ENCODE data around the gene KDM6A. TPM values are rescaled to one million over a fixed set of nuclear protein-coding genes. Genes with fewer than 3 reads are reported as not detected.

Gene KDM6A
- total RNA-seq, 1 donor: 20.3 TPM

DNA sequence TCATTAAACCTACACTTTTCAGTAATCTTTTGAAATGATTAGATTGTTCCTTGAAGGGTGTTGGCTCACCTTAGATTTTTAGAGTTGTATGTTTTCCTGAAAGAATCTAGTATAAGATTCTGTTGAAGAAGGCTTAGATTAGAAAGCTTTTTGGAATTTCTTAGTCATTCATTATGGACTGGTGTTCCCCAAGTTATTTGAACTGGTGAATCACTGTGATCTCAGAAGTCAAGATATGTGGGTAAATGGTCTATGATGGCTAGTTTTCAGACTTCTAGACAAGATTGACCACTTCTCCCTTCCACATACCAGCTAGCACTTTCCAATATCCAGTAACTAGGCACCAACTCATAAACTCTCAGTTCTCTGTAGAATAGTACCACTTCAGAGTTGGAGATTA lies 138.1 kb downstream of the KDM6A start:
- H3K27me3 ChIP-seq (ENCODE audit: insufficient read depth, low read length): no peaks in the 10 kb centered on the region
- no peak overlapping the region for H3K4me2 ChIP-seq (ENCODE audit: insufficient read depth, low read length)
- no peak overlapping the region for H2AFZ ChIP-seq (ENCODE audit: low read length)
- H3K36me3 ChIP-seq (ENCODE audit: insufficient read depth, low read length): no peaks in the 10 kb centered on the region
- peak; percentile 85 for DNase-seq (ENCODE audit: insufficient read length, low spot score, missing footprints)
- peaks cover 23% of the 10 kb centered on the region for H3K4me1 ChIP-seq (ENCODE audit: insufficient read depth, low read length)
- H4K20me1 ChIP-seq (ENCODE audit: insufficient read depth, low read length): peaks cover 38% of the 10 kb centered on the region
- H3K4me3 ChIP-seq (ENCODE audit: insufficient read depth, low read length): no peak overlapping the region
- H3K79me2 ChIP-seq (ENCODE audit: insufficient read depth, low read length): peaks cover 50% of the 10 kb centered on the region
- TF ChIP-seq, protein P1, sequence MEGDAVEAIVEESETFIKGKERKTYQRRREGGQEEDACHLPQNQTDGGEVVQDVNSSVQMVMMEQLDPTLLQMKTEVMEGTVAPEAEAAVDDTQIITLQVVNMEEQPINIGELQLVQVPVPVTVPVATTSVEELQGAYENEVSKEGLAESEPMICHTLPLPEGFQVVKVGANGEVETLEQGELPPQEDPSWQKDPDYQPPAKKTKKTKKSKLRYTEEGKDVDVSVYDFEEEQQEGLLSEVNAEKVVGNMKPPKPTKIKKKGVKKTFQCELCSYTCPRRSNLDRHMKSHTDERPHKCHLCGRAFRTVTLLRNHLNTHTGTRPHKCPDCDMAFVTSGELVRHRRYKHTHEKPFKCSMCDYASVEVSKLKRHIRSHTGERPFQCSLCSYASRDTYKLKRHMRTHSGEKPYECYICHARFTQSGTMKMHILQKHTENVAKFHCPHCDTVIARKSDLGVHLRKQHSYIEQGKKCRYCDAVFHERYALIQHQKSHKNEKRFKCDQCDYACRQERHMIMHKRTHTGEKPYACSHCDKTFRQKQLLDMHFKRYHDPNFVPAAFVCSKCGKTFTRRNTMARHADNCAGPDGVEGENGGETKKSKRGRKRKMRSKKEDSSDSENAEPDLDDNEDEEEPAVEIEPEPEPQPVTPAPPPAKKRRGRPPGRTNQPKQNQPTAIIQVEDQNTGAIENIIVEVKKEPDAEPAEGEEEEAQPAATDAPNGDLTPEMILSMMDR (IDR thresholded peaks at IDR 0.05; ENCODE audit: extremely low read depth, low read depth, low read length): no peak
- H3K9me3 ChIP-seq (ENCODE audit: low read depth, low read length): no peaks in the 10 kb centered on the region
- peak overlapping the region; percentile 46 for H3K27ac ChIP-seq (ENCODE audit: low read depth, low read length)

- Histone ChIP-seq H3K36me3 (ENCODE audit: insufficient read depth, low read length) (no peaks in the 10 kb centered on the region), H3K9me3 (ENCODE audit: low read depth, low read length) (no peaks in the 10 kb centered on the region), H3K4me2 (ENCODE audit: insufficient read depth, low read length) (no peak overlapping the region), H3K4me3 (ENCODE audit: insufficient read depth, low read length) (no peak overlapping the region), H4K20me1 (ENCODE audit: insufficient read depth, low read length) (peaks cover 38% of the 10 kb centered on the region), H2AFZ (ENCODE audit: low read length) (no peak overlapping the region), H3K4me1 (ENCODE audit: insufficient read depth, low read length) (peaks cover 23% of the 10 kb centered on the region), H3K27me3 (ENCODE audit: insufficient read depth, low read length) (no peaks in the 10 kb centered on the region), H3K79me2 (ENCODE audit: insufficient read depth, low read length) (peaks cover 47% of the 10 kb centered on the region), H3K27ac (ENCODE audit: low read depth, low read length) (no peak overlapping the region)
- TF ChIP-seq, protein P1 (IDR thresholded peaks at IDR 0.05; ENCODE audit: extremely low read depth, low read depth, low read length): no peak
- DNase-seq (ENCODE audit: insufficient read length, low spot score, missing footprints): no peak
These were observed 138.6 kb downstream of the KDM6A start for GRCh38 chrX:45011597-45011996.

DNA sequence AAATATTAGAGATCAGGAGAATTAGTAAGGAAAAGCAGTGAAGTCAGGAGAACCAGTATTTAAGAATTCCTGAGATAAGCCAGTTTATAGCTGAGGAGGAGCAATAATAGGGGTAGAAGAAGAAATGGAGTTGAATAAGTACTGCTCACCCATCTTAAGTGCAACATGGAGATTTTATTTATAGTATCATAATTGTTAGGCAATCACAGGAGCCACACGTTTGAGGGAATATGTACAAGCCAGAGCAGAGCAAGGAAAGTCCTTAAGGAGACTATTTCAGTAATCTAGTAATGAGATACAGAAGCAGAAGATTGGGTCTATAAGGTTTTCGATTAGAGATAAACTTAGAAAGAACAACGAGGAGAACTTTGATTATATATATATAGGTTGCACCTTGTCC lies 145.0 kb downstream of the KDM6A start:
- Histone ChIP-seq H3K36me3 (ENCODE audit: insufficient read depth, low read length) (no peaks in the 10 kb centered on the region), H3K27ac (ENCODE audit: low read depth, low read length) (no peak overlapping the region), H3K27me3 (ENCODE audit: insufficient read depth, low read length) (no peaks in the 10 kb centered on the region), H3K9me3 (ENCODE audit: low read depth, low read length) (no peaks in the 10 kb centered on the region), H3K79me2 (ENCODE audit: insufficient read depth, low read length) (peaks cover 71% of the 10 kb centered on the region), H3K4me3 (ENCODE audit: insufficient read depth, low read length) (no peak overlapping the region), H4K20me1 (ENCODE audit: insufficient read depth, low read length) (peaks cover 58% of the 10 kb centered on the region), H3K4me1 (ENCODE audit: insufficient read depth, low read length) (no peaks in the 10 kb centered on the region), H3K4me2 (ENCODE audit: insufficient read depth, low read length) (no peak overlapping the region), H2AFZ (ENCODE audit: low read length) (no peak overlapping the region)
- no peak for DNase-seq (ENCODE audit: insufficient read length, low spot score, missing footprints)
- TF ChIP-seq, protein P1 (IDR thresholded peaks at IDR 0.05; ENCODE audit: extremely low read depth, low read depth, low read length): no peak

DNA sequence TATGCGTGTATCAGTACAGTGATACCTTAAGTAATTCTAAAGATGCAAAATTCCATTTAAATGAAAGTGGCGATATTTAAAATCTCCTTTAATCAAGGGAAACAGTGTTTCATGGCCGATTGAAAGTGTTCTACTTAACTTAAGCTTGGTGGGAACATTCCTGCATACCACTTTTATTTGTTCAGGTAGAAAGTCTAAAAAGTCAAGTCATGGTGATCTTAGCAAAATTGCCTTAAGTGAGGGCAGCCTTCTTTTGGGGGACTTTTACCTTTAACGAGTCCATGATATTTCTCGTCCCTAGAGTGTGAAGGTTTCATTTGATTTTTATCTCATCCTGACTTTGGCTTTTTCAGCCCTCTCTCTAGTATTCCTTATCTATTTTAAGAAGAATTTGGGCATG lies 149.2 kb downstream of the KDM6A start:
- TF ChIP-seq, protein P1 (IDR thresholded peaks at IDR 0.05; ENCODE audit: extremely low read depth, low read depth, low read length): no peak
- H3K4me1 ChIP-seq (ENCODE audit: insufficient read depth, low read length): no peaks in the 10 kb centered on the region
- no peak overlapping the region for H3K4me3 ChIP-seq (ENCODE audit: insufficient read depth, low read length)
- H3K27me3 ChIP-seq (ENCODE audit: insufficient read depth, low read length): no peaks in the 10 kb centered on the region
- H3K27ac ChIP-seq (ENCODE audit: low read depth, low read length): no peak overlapping the region
- no peaks in the 10 kb centered on the region for H3K9me3 ChIP-seq (ENCODE audit: low read depth, low read length)
- DNase-seq (ENCODE audit: insufficient read length, low spot score, missing footprints): no peak
- H2AFZ ChIP-seq (ENCODE audit: low read length): no peak overlapping the region
- no peaks in the 10 kb centered on the region for H3K36me3 ChIP-seq (ENCODE audit: insufficient read depth, low read length)
- no peak overlapping the region for H3K4me2 ChIP-seq (ENCODE audit: insufficient read depth, low read length)
- H4K20me1 ChIP-seq (ENCODE audit: insufficient read depth, low read length): peaks cover 46% of the 10 kb centered on the region
- peaks cover 73% of the 10 kb centered on the region for H3K79me2 ChIP-seq (ENCODE audit: insufficient read depth, low read length)
